Muscle of leg (tissue), 11 donors: ENCODE measurements around the gene NPIPB4. TPM values are rescaled to one million over a fixed set of nuclear protein-coding genes. Genes with fewer than 3 reads are reported as not detected.
"Not testable (repeated sequence)": the region's sequence is repeated elsewhere in the genome, so short reads cannot be mapped to it uniquely, and the experiment has no call there.

Source experiments
- DNase-seq: peaks from one replicate; pipeline ENCODE4 v3.0.0; 2013
- H3K27ac ChIP-seq: one replicate; pipeline ENCODE4 v1.5.1; 2013; ENCODE audit warnings: mild to moderate bottlenecking, low read length, control low read depth
- H3K27me3 ChIP-seq: one replicate; pipeline ENCODE4 v1.6.1; 2013; ENCODE audit warnings: low read length; ENCODE audit not compliant: control insufficient read depth, insufficient read depth
- H3K36me3 ChIP-seq: one replicate; pipeline ENCODE4 v1.6.1; 2013; ENCODE audit warnings: low read length; ENCODE audit not compliant: control insufficient read depth, insufficient read depth
- H3K4me1 ChIP-seq: one replicate; pipeline ENCODE4 v1.6.1; 2013; ENCODE audit warnings: low read length; ENCODE audit not compliant: control insufficient read depth, insufficient read depth
- H3K4me3 ChIP-seq: one replicate; pipeline ENCODE4 v1.5.1; 2013; ENCODE audit warnings: low read length, control low read depth
- H3K9me3 ChIP-seq: replicated peaks from 2 replicates; pipeline ENCODE4 v1.6.1; 2013; ENCODE audit warnings: low read depth, low read length; ENCODE audit not compliant: control insufficient read depth
- WGBS: methylation state at CpG from one replicate; pipeline ENCODE4 v1.1.5; 2013; ENCODE audit warnings: missing lambda C conversion rate; ENCODE audit not compliant: insufficient coverage; 5-methylcytosine and 5-hydroxymethylcytosine counted together
- polyA plus RNA-seq, 8 donors: library from polyadenylated mRNA; unstranded; fragments of 120-200 nt; gene quantifications; one replicate each; pipeline versions ENCODE4 v1.2.1 to v1.2.3, GENCODE V29; 2013; ENCODE audit warnings: inconsistent platforms in 1 of 8, low replicate concordance in 1 of 8; ENCODE audit not compliant: insufficient read length in 8 of 8, insufficient read depth in 1 of 8
- total RNA-seq: library from RNA; stranded (reverse); fragments of 120-200 nt; gene quantifications from one replicate; pipeline ENCODE4 v1.2.4, GENCODE V29; 2013

Gene NPIPB4
- total and polyA plus RNA-seq, 9 donors, result 16.2 to 116 (median 46.7) TPM

DNA sequence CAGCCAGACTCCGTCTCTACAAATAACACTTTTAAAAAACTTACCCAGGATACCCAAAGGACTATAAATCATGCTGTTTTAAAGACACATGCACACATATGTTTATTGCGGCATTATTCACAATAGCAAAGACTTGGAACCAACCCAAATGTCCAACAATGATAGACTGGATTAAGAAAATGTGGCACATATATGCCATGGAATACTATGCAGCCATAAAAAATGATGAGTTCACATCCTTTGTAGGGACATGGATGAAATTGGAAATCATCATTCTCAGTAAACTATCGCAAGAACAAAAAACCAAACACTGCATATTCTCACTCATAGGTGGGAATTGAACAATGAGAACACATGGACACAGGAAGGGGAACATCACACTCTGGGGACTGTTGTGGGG, 34.3 kb downstream of the NPIPB4 start:
- H3K27ac ChIP-seq, H3K4me3 ChIP-seq, H3K4me1 ChIP-seq, H3K36me3 ChIP-seq, H3K27me3 ChIP-seq, H3K9me3 ChIP-seq, DNase-seq: not testable (repeated sequence)
- WGBS, result no CpG with 5 or more reads among the region's 3 CpGs

DNA sequence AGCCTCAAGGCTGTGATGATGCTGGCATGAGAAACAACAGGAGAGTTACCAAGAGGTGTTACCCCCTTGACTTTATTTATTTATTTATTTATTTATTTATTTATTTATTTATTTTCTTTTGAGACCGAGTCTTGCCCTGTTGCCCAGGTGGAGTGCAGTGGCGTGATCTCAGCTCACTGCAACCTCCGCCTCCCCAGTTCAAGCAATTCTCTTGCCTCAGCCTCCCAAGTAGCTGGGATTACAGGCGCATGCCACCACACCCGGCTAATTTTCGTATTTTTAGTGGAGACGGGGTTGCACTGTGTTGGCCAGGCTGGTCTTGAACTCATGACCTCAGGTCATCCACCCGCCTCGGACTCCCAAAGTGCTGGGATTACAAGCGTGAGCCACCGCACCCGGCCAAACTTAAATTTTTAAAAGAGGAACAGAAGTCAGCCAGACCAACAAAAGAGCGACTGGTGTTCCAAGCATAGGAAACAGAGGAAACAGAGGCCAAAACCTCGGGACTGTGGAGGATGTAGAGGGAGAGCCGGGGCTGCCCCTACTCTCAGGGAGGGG, 36.6 kb downstream of the NPIPB4 start:
- not testable (repeated sequence) for H3K4me1 ChIP-seq, H3K27me3 ChIP-seq, H3K9me3 ChIP-seq, DNase-seq, H3K36me3 ChIP-seq
- Histone ChIP-seq H3K4me3 (peak overlapping the region; percentile 53), H3K27ac (peak overlapping the region; percentile 93)
- WGBS, result 91% methylated on average over 4 of the region's 15 CpGs

DNA sequence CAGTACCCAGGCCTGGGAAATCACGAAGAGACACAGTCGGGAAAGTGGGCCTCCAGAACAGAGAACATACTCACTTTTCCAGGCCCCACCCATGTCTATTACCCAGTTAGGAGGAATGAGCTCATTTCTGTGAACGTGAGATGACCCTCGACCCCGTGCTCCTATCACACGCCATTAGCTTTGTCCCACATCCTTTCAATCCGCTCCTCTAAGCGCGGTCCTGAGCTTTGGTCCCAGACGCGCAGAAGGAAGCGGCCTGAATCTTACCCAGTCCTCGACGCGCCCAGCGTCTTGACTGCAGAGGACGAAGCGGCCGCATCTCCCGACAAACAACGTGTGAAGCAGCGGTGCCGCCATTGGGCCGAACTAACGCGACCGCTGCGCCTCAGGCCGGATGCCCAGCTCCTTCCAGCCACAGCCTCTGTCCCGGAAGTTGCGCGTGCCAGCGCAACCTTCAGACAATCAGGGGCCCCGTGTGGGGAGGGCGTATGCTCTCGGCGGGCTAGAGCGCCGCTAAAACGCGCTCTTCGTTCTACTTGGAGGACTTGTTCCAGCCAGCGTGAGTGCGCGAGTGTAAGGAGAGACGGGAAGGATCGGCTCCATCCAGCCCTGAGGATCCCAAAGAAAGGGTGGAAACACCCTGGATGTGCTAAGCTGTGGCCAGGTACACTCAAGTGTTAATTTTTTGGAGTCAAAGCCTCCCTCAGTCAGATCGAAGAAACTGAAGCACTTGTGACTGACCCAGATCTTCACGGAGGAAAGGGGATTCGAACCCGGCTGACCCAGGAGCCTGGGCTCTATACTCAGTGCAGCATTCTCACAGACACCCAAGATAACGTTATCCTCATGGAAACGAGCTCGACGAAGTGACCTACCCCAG, 37.3 kb downstream of the NPIPB4 start:
- not testable (repeated sequence) for H3K4me1 ChIP-seq, H3K36me3 ChIP-seq, H3K27me3 ChIP-seq, H3K9me3 ChIP-seq
- Histone ChIP-seq H3K27ac (peak overlapping the region; percentile 93), H3K4me3 (peak overlapping the region; percentile 53)
- WGBS, result under 1% methylated on average over 35 of the region's 55 CpGs
- DNase-seq, result peak; percentile 92

DNA sequence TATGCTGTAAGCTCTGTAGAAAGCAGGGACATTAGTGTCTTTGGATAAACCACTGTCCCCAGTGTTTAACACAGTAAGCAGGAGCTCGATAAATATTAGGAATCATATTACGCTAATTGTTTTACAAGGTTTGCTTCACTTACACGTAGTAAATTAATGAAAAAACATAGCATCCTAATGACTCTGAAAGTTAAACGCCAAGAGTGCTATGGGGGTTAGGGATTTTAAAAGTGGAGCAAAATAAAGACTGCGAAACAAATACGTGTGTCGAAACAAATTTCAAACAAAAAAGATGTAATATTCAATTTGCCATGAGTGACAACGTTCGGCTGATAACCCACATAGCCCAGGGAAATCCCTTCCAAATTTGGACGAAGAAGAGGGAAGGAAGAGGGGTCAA, 37.9 kb downstream of the NPIPB4 start:
- H3K36me3 ChIP-seq, DNase-seq, H3K9me3 ChIP-seq, H3K27me3 ChIP-seq, H3K4me1 ChIP-seq: not testable (repeated sequence)
- WGBS, result no CpG with 5 or more reads among the region's 10 CpGs
- Histone ChIP-seq H3K27ac (peak overlapping the region; percentile 93), H3K4me3 (peak overlapping the region; percentile 53)

DNA sequence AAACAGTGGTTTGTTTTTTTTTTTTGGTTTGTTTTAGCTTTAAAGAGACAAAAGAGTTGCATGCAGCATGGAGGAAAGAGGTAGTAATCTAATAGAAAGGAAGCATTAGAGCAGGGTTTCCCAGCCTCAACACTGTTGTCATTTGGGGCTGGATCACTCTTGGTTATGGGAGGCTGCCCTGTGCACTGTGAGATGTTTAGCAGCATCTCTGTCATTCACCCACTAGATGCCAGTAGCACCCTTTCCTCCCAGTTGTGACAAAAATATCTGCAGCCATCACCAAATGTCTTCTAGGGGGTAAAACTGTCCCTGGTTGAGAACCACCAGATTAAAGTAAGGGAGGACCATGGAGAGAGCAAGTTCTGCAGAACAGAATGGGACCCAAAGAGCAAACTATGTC, 40.5 kb downstream of the NPIPB4 start:
- H3K9me3 ChIP-seq, H3K4me1 ChIP-seq, H3K36me3 ChIP-seq, H3K27me3 ChIP-seq, H3K27ac ChIP-seq, DNase-seq, H3K4me3 ChIP-seq: not testable (repeated sequence)

DNA sequence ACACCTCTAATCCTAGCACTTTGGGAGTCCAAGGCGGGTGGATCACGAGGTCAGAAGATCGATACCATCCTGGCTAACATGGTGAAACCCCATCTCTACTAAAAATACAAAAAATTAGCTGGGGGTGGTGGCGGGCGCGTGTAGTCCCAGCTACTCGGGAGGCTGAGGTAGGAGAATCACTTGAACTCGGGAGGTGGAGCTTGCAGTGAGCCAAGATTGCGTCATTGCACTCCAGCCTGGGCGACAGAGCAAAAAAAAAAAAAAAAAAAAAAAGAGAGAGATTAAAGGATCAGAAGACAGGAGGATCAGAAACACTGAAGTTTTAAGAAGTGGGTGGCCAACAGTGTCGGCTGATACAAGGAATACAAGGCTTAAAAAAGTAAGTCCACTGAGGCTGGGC, 41.9 kb downstream of the NPIPB4 start:
- H3K4me3 ChIP-seq, H3K36me3 ChIP-seq, H3K27ac ChIP-seq, H3K27me3 ChIP-seq, DNase-seq, H3K4me1 ChIP-seq, H3K9me3 ChIP-seq: not testable (repeated sequence)
- 100% methylated on average over 1 of the region's 11 CpGs for WGBS

DNA sequence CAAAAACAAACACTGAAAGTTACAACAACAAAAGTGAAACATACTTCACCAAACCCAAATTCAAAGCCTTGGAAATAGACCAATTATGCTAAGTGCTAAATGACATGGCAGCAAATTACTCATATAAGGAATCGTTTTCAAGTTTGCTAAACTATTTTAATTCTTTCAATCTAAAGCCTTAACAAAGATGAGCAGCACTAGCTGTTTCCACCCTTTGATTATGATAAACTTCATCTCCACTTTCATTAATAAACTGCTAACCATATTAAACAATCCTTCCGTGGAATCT, 55.2 kb downstream of the NPIPB4 start:
- H3K27ac ChIP-seq, H3K9me3 ChIP-seq, H3K4me1 ChIP-seq, H3K36me3 ChIP-seq, DNase-seq, H3K27me3 ChIP-seq, H3K4me3 ChIP-seq: not testable (repeated sequence)
- no CpG with 5 or more reads among the region's 2 CpGs for WGBS

DNA sequence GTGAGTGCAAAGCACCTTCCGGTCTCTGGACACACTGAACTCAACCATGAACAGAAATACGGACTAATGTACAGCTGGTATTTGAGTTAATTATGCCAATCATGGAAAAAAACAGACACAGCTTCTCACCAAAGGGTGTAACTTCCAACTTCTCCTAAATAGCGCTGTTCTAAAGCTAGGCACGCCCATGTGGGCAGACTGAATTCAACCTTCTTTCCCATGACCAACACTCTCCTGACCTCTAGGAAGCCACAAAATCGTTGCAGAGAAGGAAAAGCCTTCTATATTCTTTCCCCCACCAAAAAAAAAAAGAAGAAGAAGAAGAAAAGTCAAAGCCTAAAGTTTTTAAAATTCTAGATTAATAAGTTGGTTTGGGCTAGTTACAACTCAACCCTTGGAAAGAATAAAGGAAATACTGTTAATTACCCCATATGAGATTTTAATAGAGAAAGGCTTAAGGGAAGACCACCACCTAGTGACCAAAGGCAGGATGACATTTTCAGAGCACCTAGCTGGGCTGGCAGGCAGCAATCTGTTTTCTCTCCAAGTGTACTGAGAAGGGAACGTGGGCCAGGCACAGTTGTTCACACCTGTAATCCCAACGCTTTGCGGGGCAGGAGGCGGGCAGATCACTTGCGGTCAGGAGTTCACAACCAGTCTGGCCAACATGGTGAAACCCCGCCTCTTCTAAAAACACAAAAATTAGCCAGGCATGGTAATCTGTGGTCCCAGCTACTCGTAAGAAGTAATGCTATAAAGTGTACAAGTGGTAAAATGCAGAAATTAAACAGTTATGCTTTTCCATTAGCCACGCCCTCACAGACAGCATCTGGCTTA, 55.8 kb downstream of the NPIPB4 start:
- not testable (repeated sequence) for H3K9me3 ChIP-seq, H3K27ac ChIP-seq, H3K27me3 ChIP-seq, H3K36me3 ChIP-seq, H3K4me1 ChIP-seq, H3K4me3 ChIP-seq
- WGBS, result no CpG with 5 or more reads among the region's 13 CpGs
- DNase-seq, result peak; percentile 28

DNA sequence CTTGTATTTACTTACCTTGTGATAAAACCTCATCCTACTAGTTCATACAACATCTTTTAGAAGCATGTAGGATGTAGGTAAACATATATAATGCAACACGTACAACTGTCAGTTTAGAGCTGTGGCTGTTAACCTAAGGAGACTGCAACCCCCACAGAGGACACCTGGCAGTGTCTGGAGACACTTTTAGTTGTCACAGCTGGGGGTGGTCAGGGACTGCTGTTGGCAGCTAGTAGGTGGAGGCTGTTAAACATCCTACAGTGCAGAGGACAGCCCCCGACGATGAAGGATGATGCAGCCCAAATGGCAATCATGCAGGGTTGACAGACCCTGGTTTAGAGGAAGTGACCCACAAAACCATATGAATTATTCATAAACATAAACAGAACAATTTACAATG, 59.0 kb downstream of the NPIPB4 start:
- H3K27ac ChIP-seq, H3K4me1 ChIP-seq: not testable (repeated sequence)

DNA sequence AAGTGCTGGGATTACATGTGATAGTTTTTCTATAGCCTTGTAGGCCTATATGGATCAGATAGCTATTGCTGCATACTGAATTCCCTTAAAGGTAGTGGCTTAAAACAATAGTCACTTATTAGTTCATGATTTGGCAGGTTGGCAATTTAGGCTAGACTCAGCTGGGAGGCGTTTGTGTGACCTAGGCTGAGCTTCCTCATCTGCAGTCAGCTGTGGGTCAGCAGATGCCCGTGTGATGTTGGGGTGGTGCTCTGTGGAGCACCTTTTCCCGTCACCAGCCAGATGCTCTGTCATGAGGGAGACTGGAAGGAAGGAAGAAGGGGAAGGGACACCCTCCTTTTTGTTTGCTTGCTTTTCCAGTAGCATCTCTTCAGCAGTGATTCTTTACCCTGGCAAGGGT, 64.2 kb downstream of the NPIPB4 start:
- H3K27ac ChIP-seq, H3K4me1 ChIP-seq, H3K27me3 ChIP-seq, DNase-seq, H3K36me3 ChIP-seq, H3K9me3 ChIP-seq, H3K4me3 ChIP-seq: not testable (repeated sequence)
- no CpG with 5 or more reads among the region's 3 CpGs for WGBS

More for the DNA sequence above, 59.0 kb downstream of the NPIPB4 start:
- DNase-seq, H3K27me3 ChIP-seq, H3K36me3 ChIP-seq, H3K9me3 ChIP-seq, H3K4me3 ChIP-seq: not testable (repeated sequence)
- no CpG with 5 or more reads among the region's 3 CpGs for WGBS
